ENCODE data around the gene ANGPT4.
A peak's percentile ranks its signal among the peaks of the same experiment; 100 is the strongest.

The ANGPT4 gene

GRCh38 chr20:916125-916799, at the start of gene ANGPT4:
Gene ANGPT4 (minus strand): TSS chr20:916334. CDS start chr20:916214, 120 bp downstream.
- DNase-seq, result no peak

GRCh38 chr20:963795-964194, 47.7 kb upstream of the ANGPT4 start:
- no peak for DNase-seq

- no peak for DNase-seq
Measured at GRCh38 chr20:962683-963082, 46.5 kb upstream of the ANGPT4 start.

GRCh38 chr20:962223-962622, 46.1 kb upstream of the ANGPT4 start:
- DNase-seq, result no peak

GRCh38 chr20:961768-962167, 45.6 kb upstream of the ANGPT4 start:
- DNase-seq, result no peak

GRCh38 chr20:959996-960615, 44.0 kb upstream of the ANGPT4 start:
- no peak for DNase-seq

GRCh38 chr20:958936-959815, 43.0 kb upstream of the ANGPT4 start:
- no peak for DNase-seq

- no peak for DNase-seq
Measured at GRCh38 chr20:957544-957943, 41.4 kb upstream of the ANGPT4 start.

- peak; percentile 27 for DNase-seq
Measured at GRCh38 chr20:956330-956951, 40.3 kb upstream of the ANGPT4 start.

- no peak for DNase-seq
Measured at GRCh38 chr20:955656-956055, 39.5 kb upstream of the ANGPT4 start.

- no peak for DNase-seq
Measured at GRCh38 chr20:955111-955510, 39.0 kb upstream of the ANGPT4 start.

- DNase-seq, result no peak
Measured at GRCh38 chr20:953742-954141, 37.6 kb upstream of the ANGPT4 start.

GRCh38 chr20:952196-952795, 36.2 kb upstream of the ANGPT4 start:
- DNase-seq, result no peak

- no peak for DNase-seq
Measured at GRCh38 chr20:951384-952169, 35.4 kb upstream of the ANGPT4 start.

GRCh38 chr20:949717-950116, 33.6 kb upstream of the ANGPT4 start:
- no peak for DNase-seq

GRCh38 chr20:946826-947225, 30.7 kb upstream of the ANGPT4 start:
- no peak for DNase-seq

- no peak for DNase-seq
Measured at GRCh38 chr20:945841-946240, 29.7 kb upstream of the ANGPT4 start.

- DNase-seq, result no peak
Measured at GRCh38 chr20:944774-945410, 28.8 kb upstream of the ANGPT4 start.

GRCh38 chr20:944148-944547, 28.0 kb upstream of the ANGPT4 start:
- DNase-seq, result no peak

- DNase-seq, result no peak
Measured at GRCh38 chr20:942611-943010, 26.5 kb upstream of the ANGPT4 start.

- DNase-seq, result no peak
Measured at GRCh38 chr20:940926-941325, 24.8 kb upstream of the ANGPT4 start.

- DNase-seq, result no peak
Measured at GRCh38 chr20:939606-940005, 23.5 kb upstream of the ANGPT4 start.

Data from NCI-H1105 treated with DMSO at 0.1 percent for 48 hours (cell line).